IMR-90 (cell line): Measurements from ENCODE around the gene PYGM. TPM values are rescaled to one million over a fixed set of nuclear protein-coding genes. Genes with fewer than 3 reads are reported as not detected.
A peak's percentile ranks its signal among the peaks of the same experiment; 100 is the strongest.

Experiments
- ATAC-seq: fragments of 200-7000 bp; cut with Tn5 transposase; 2 replicates; pipeline ENCODE4 v1.9.1; 2020; ENCODE audit warnings: low read depth, mild to moderate bottlenecking, moderate library complexity
- BruUV-seq: library from RNA; stranded (reverse); fragments of 400-500 nt; replicated peaks from 2 replicates; lab custom pipeline; 2021; lab: Mats Ljungman, UMichigan
- CTCF ChIA-PET: fragments of 300-600 bp; formaldehyde crosslinking; extraction: SDS; loops from one replicate; lab custom pipeline; 2021; ENCODE audit warnings: antibody characterized with exemption; lab: Yijun Ruan, JAX
- POLR2A ChIA-PET: fragments of 300-600 bp; sonication (Branson Sonifier 250); formaldehyde crosslinking; loops from one replicate; lab custom pipeline; 2022; ENCODE audit warnings: antibody characterized with exemption; ENCODE audit not compliant: unreplicated experiment; lab: Charles Lee
- DNase-seq: peaks from one replicate; pipeline ENCODE4 v3.0.0; 2013
- H2AFZ ChIP-seq: replicated peaks from 2 replicates; pipeline ENCODE3; 2013; ENCODE audit warnings: low read length, mild to moderate bottlenecking; ENCODE audit not compliant: poor library complexity
- H2AK5ac ChIP-seq: 2 replicates; pipeline ENCODE4 v1.6.1; 2013; ENCODE audit warnings: low read depth, low read length, inconsistent platforms
- H2AK9ac ChIP-seq: replicated peaks from 2 replicates; pipeline ENCODE3; 2013; ENCODE audit warnings: mild to moderate bottlenecking, low read depth, low read length, moderate library complexity; ENCODE audit not compliant: poor library complexity
- H2BK120ac ChIP-seq: 2 replicates; pipeline ENCODE4 v1.6.1; 2013; ENCODE audit warnings: low read depth, low read length, inconsistent platforms
- H2BK15ac ChIP-seq: 3 replicates; pipeline ENCODE4 v1.6.1; 2013; ENCODE audit warnings: low read depth, low read length, inconsistent platforms
- H2BK20ac ChIP-seq: 2 replicates; pipeline ENCODE4 v1.6.1; 2013; ENCODE audit warnings: low read depth, mild to moderate bottlenecking, inconsistent platforms, low read length, moderate library complexity
- H2BK5ac ChIP-seq: 2 replicates; pipeline ENCODE4 v1.6.1; 2013; ENCODE audit warnings: mild to moderate bottlenecking, low read depth, low read length, inconsistent platforms; ENCODE audit not compliant: poor library complexity, severe bottlenecking
- H3K14ac ChIP-seq: replicated peaks from 2 replicates; pipeline ENCODE4 v1.6.1; 2013; ENCODE audit warnings: low read depth, low read length, inconsistent platforms
- H3K18ac ChIP-seq: 2 replicates; pipeline ENCODE4 v1.6.1; 2013; ENCODE audit warnings: low read depth, low read length, control low read depth
- H3K23ac ChIP-seq: 2 replicates; pipeline ENCODE4 v1.6.1; 2013; ENCODE audit warnings: low read depth, low read length, inconsistent platforms
- H3K27ac ChIP-seq: 2 replicates; pipeline ENCODE4 v1.5.1; 2013; ENCODE audit warnings: mild to moderate bottlenecking, control low read depth, low read length; ENCODE audit not compliant: insufficient read depth
- H3K27me3 ChIP-seq: 2 replicates; pipeline ENCODE4 v1.6.1; 2013; ENCODE audit warnings: low read length; ENCODE audit not compliant: control insufficient read depth, insufficient read depth
- H3K36me3 ChIP-seq: 2 replicates; pipeline ENCODE4 v1.6.1; 2013; ENCODE audit warnings: low read length, mixed read lengths; ENCODE audit not compliant: control insufficient read depth, insufficient read depth
- H3K4ac ChIP-seq: 2 replicates; pipeline ENCODE4 v1.6.1; 2013; ENCODE audit warnings: low read depth, low read length, inconsistent platforms
- H3K4me1 ChIP-seq: 2 replicates; pipeline ENCODE4 v1.6.1; 2013; ENCODE audit warnings: low read length, mixed read lengths; ENCODE audit not compliant: control insufficient read depth, insufficient read depth
- H3K4me2 ChIP-seq: 2 replicates; pipeline ENCODE4 v1.6.1; 2013; ENCODE audit warnings: low read depth, mild to moderate bottlenecking, control low read depth, low read length, moderate library complexity
- H3K4me3 ChIP-seq: 2 replicates; pipeline ENCODE4 v1.5.1; 2013; ENCODE audit warnings: low read depth, mild to moderate bottlenecking, control low read depth, low read length, moderate library complexity; ENCODE audit not compliant: insufficient read depth
- H3K56ac ChIP-seq: 2 replicates; pipeline ENCODE4 v1.6.1; 2013; ENCODE audit warnings: low read length, inconsistent platforms; ENCODE audit not compliant: insufficient read depth; ENCODE audit errors: extremely low read depth
- H3K79me1 ChIP-seq, 2 experiments: 2 replicates each; pipeline ENCODE4 v1.6.1; 2013; ENCODE audit warnings: low read length in 2 of 2, inconsistent platforms in 1 of 2, low read depth in 1 of 2
- H3K9ac ChIP-seq: 2 replicates; pipeline ENCODE4 v1.6.1; 2013; ENCODE audit warnings: low read depth, low read length, control low read depth
- H3K9me1 ChIP-seq: 2 replicates; pipeline ENCODE4 v1.6.1; 2013; ENCODE audit warnings: low read length, inconsistent platforms; ENCODE audit not compliant: insufficient read depth
- H3K9me3 ChIP-seq: 2 replicates; pipeline ENCODE4 v1.6.1; 2013; ENCODE audit warnings: low read length; ENCODE audit not compliant: control insufficient read depth, insufficient read depth
- H4K20me1 ChIP-seq: 2 replicates; pipeline ENCODE4 v1.6.1; 2013; ENCODE audit warnings: low read length, inconsistent platforms; ENCODE audit not compliant: insufficient read depth
- H4K5ac ChIP-seq: 2 replicates; pipeline ENCODE4 v1.6.1; 2013; ENCODE audit warnings: mild to moderate bottlenecking, low read depth, low read length, control low read depth
- H4K8ac ChIP-seq, 2 experiments: 2 replicates each; pipeline ENCODE4 v1.6.1; 2013; ENCODE audit warnings: low read depth in 2 of 2, low read length in 2 of 2, control low read depth in 1 of 2, inconsistent platforms in 1 of 2
- H4K91ac ChIP-seq: 2 replicates; pipeline ENCODE4 v1.6.1; 2013; ENCODE audit warnings: low read depth, low read length, inconsistent platforms; ENCODE audit not compliant: insufficient read depth
- BHLHE40 ChIP-seq: fragments of 150-350 bp; IDR thresholded peaks from 2 replicates; pipeline ENCODE4 v1.6.1; 2016; ENCODE audit warnings: mild to moderate bottlenecking, low read depth, low read length
- CEBPB ChIP-seq: IDR thresholded peaks from 2 replicates; pipeline ENCODE4 v1.6.1; 2012; ENCODE audit warnings: low read depth, low read length, improper control_type of control experiment
- CHD1 ChIP-seq: IDR thresholded peaks from 2 replicates; pipeline ENCODE4 v1.6.1; 2012; ENCODE audit warnings: low read depth, low read length, improper control_type of control experiment
- FOS ChIP-seq: fragments of 150-350 bp; IDR thresholded peaks from 2 replicates; pipeline ENCODE4 v1.6.1; 2016; ENCODE audit warnings: low read depth, low read length
- MAFK ChIP-seq: IDR thresholded peaks from 2 replicates; pipeline ENCODE4 v1.6.1; 2012; ENCODE audit warnings: low read depth, low read length, improper control_type of control experiment
- MAZ ChIP-seq: IDR thresholded peaks from 2 replicates; pipeline ENCODE4 v1.6.1; 2012; ENCODE audit warnings: low read depth, mild to moderate bottlenecking, low read length, improper control_type of control experiment, moderate library complexity, borderline replicate concordance
- MXI1 ChIP-seq: IDR thresholded peaks from 2 replicates; pipeline ENCODE4 v1.6.1; 2012; ENCODE audit warnings: low read depth, mild to moderate bottlenecking, low read length, moderate library complexity, borderline replicate concordance
- NFE2L2 ChIP-seq: fragments of 150-350 bp; IDR thresholded peaks from 2 replicates; pipeline ENCODE4 v1.6.1; 2016; ENCODE audit warnings: low read depth, mild to moderate bottlenecking, low read length
- POLR2A ChIP-seq: IDR thresholded peaks from 2 replicates; pipeline ENCODE4 v1.6.1; 2012; ENCODE audit warnings: mild to moderate bottlenecking, low read depth, low read length
- RAD21 ChIP-seq: IDR thresholded peaks from 2 replicates; pipeline ENCODE4 v1.6.1; 2012; ENCODE audit warnings: low read length, improper control_type of control experiment
- RFX5 ChIP-seq: IDR thresholded peaks from 2 replicates; pipeline ENCODE4 v1.8.0; 2012; ENCODE audit warnings: low read depth, mild to moderate bottlenecking, low read length, moderate library complexity
- SMC3 ChIP-seq: fragments of 150-350 bp; IDR thresholded peaks from 2 replicates; pipeline ENCODE4 v1.6.1; 2016; ENCODE audit warnings: low read depth, mild to moderate bottlenecking, antibody characterized with exemption, low read length, moderate library complexity
- WGBS, 2 experiments: methylation state at CpG; one replicate each; pipeline versions ENCODE4 v1.1.5 to v1.1.7; 2013; ENCODE audit warnings: missing lambda C conversion rate in 2 of 2; ENCODE audit not compliant: insufficient read length in 1 of 2; ENCODE audit errors: extremely low coverage in 2 of 2; 5-methylcytosine and 5-hydroxymethylcytosine counted together
- dilution Hi-C: fragments of 300-500 bp; cut with HindIII; formaldehyde crosslinking; loops from one replicate; pipeline ENCODE4 v1.14.3; 2018; ENCODE audit warnings: low sequenced_read_pairs; ENCODE audit not compliant: unreplicated experiment
- in situ Hi-C: fragments of 300-500 bp; cut with MboI; formaldehyde crosslinking; loops from 3 replicates; pipeline ENCODE4 v1.14.3; 2019; ENCODE audit warnings: low sequenced_read_pairs, inconsistent platforms, mixed read lengths
- intact Hi-C: fragments of 100-400 bp; cut with micrococcal nuclease; formaldehyde crosslinking; loops from 2 replicates; pipeline ENCODE4 v1.10.0; 2022
- polyA plus RNA-seq, 3 experiments: library from polyadenylated mRNA; depleted of rRNA; stranded (reverse); fragments of >200 nt; gene quantifications; 2 replicates each; pipeline ENCODE4 v1.2.3, GENCODE V29; 2012; ENCODE audit warnings: low replicate concordance in 1 of 3
- total RNA-seq: library from RNA; depleted of rRNA; stranded (reverse); fragments of >200 nt; gene quantifications from 2 replicates; pipeline ENCODE4 v1.2.3, GENCODE V29; 2012
- TF ChIP-seq, protein P1 (sequence below): fragments of 150-350 bp; IDR thresholded peaks from 2 replicates; pipeline ENCODE4 v1.6.1; 2017; ENCODE audit warnings: mild to moderate bottlenecking, antibody characterized with exemption, low read length, low read depth
- TF ChIP-seq, protein P2 (sequence below): fragments of 150-350 bp; IDR thresholded peaks from 2 replicates; pipeline ENCODE4 v1.6.1; 2016; ENCODE audit warnings: low read depth, mild to moderate bottlenecking, low read length, moderate library complexity, borderline replicate concordance
- TF ChIP-seq, protein P3 (sequence below): conservative IDR thresholded peaks from 2 replicates; pipeline ENCODE4 v1.5.1; 2012; ENCODE audit warnings: mild to moderate bottlenecking, low read depth, low read length, improper control_type of control experiment

Gene PYGM
- total and polyA plus RNA-seq, 2 of the 4 experiments (the other 2 are of a cell fraction), result 0.18 to 0.21 TPM

DNA sequence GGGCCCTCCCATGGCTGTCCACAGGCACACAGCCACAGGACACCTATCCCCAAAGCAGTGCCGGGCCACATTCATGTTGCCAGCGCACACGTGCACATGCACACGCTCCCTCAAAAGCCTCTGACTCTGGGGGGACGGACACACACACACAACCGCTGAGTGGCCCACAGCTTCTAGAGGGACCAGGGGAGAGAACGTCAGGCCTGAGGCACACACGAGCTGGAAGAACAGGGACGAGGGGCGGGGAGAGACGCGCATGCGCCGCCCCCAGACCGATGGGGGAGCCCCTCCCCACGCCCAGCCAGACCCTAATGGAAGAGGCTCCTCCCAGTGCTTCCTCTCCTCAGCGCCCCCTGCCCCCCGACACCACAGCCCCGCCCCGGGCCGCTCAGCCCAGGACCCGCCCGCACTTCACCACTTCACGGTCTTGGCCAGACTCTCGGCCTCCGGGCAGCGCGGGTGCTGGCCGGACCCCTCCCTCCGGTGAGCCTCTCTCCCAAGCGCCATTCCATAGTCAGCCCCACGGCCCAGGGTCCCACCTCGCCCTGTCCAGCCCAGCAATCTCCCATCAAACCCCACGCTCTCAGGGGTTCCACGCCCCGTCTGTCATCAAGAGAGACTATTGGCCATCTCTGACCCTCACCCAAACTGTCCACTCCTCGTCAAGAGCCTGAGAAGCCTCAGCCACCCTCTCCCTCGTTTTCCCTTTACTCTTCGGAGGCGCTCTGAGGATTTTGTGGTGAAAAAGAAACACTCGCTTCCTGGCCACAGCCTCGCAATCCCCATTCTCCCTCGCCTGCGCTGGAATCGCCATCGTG, 48.4 kb downstream of the PYGM start:
- H4K91ac ChIP-seq, result no peak overlapping the region
- POLR2A ChIA-PET, result no interaction called here

More for the DNA sequence above, 48.4 kb downstream of the PYGM start:
- 20% methylated on average over 21 of the region's 46 CpGs; no CpG with 5 or more reads in 1 of the 2 experiments for WGBS, 2 experiments
- DNase-seq (no peak), ATAC-seq (no peak)
- H3K23ac ChIP-seq, result no peak overlapping the region
- H3K9ac ChIP-seq, result no peak overlapping the region
- no peak overlapping the region for H2AK9ac ChIP-seq
- 0 out of 2 replicates have a peak, but pooled peaks cover 4% of the 10 kb centered on the region for H3K9me1 ChIP-seq
- BruUV-seq, result no TSS peak
- 0 out of 2 replicates have a peak, but pooled peaks cover 3% of the 10 kb centered on the region for H4K20me1 ChIP-seq
- H2BK5ac ChIP-seq, result no peak overlapping the region
- dilution Hi-C loops, result no loop called here
- intact Hi-C loops, result loop anchor here (5.0 kb wide), 1 partner anchor 226 kb away; the partner anchor contains the start of gene GPHA2
- no peak overlapping the region for H3K4me2 ChIP-seq
- no peak overlapping the region for H3K18ac ChIP-seq
- no peaks in the 10 kb centered on the region for H3K79me1 ChIP-seq
- no peak overlapping the region for H2BK15ac ChIP-seq
- H2BK120ac ChIP-seq, result no peak overlapping the region
- CTCF ChIA-PET, result no interaction called here
- no peak overlapping the region for H3K14ac ChIP-seq
- H4K8ac ChIP-seq, result no peak overlapping the region
- no peaks in the 10 kb centered on the region; the same call in 1 of the 2 replicates for H3K4me1 ChIP-seq
- no peaks in the 10 kb centered on the region for H3K9me3 ChIP-seq
- no peak overlapping the region for H3K56ac ChIP-seq
- no peak for TF ChIP-seq POLR2A
- TF ChIP-seq, protein P1, sequence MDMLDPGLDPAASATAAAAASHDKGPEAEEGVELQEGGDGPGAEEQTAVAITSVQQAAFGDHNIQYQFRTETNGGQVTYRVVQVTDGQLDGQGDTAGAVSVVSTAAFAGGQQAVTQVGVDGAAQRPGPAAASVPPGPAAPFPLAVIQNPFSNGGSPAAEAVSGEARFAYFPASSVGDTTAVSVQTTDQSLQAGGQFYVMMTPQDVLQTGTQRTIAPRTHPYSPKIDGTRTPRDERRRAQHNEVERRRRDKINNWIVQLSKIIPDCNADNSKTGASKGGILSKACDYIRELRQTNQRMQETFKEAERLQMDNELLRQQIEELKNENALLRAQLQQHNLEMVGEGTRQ, result no peak
- TF ChIP-seq SMC3, result no peak
- no peak for TF ChIP-seq BHLHE40
- TF ChIP-seq, protein P2, sequence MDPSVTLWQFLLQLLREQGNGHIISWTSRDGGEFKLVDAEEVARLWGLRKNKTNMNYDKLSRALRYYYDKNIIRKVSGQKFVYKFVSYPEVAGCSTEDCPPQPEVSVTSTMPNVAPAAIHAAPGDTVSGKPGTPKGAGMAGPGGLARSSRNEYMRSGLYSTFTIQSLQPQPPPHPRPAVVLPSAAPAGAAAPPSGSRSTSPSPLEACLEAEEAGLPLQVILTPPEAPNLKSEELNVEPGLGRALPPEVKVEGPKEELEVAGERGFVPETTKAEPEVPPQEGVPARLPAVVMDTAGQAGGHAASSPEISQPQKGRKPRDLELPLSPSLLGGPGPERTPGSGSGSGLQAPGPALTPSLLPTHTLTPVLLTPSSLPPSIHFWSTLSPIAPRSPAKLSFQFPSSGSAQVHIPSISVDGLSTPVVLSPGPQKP, result no peak
- TF ChIP-seq, protein P3, sequence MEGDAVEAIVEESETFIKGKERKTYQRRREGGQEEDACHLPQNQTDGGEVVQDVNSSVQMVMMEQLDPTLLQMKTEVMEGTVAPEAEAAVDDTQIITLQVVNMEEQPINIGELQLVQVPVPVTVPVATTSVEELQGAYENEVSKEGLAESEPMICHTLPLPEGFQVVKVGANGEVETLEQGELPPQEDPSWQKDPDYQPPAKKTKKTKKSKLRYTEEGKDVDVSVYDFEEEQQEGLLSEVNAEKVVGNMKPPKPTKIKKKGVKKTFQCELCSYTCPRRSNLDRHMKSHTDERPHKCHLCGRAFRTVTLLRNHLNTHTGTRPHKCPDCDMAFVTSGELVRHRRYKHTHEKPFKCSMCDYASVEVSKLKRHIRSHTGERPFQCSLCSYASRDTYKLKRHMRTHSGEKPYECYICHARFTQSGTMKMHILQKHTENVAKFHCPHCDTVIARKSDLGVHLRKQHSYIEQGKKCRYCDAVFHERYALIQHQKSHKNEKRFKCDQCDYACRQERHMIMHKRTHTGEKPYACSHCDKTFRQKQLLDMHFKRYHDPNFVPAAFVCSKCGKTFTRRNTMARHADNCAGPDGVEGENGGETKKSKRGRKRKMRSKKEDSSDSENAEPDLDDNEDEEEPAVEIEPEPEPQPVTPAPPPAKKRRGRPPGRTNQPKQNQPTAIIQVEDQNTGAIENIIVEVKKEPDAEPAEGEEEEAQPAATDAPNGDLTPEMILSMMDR, result no peak
- no peak for TF ChIP-seq RFX5
- no peak for TF ChIP-seq RAD21
- no peak for TF ChIP-seq MAFK
- no peak for TF ChIP-seq CHD1
- no peak for TF ChIP-seq FOS
- TF ChIP-seq MAZ, result no peak
- TF ChIP-seq NFE2L2, result no peak
- no peak for TF ChIP-seq CEBPB
- no peak for TF ChIP-seq MXI1
- no peak overlapping the region for H3K4ac ChIP-seq
- H4K5ac ChIP-seq, result no peak overlapping the region
- peak overlapping the region; percentile 56 for H2AFZ ChIP-seq
- in situ Hi-C loops, result no loop called here
- no peak overlapping the region for H2BK20ac ChIP-seq
- H2AK5ac ChIP-seq, result no peak overlapping the region
- no peak overlapping the region for H3K4me3 ChIP-seq
- H3K27me3 ChIP-seq, result peaks cover 63% of the 10 kb centered on the region
- H3K36me3 ChIP-seq, result no peaks in the 10 kb centered on the region
- no peak overlapping the region for H3K27ac ChIP-seq
